ENCODE measurements around the gene TBC1D5.

The TBC1D5 gene

DNA sequence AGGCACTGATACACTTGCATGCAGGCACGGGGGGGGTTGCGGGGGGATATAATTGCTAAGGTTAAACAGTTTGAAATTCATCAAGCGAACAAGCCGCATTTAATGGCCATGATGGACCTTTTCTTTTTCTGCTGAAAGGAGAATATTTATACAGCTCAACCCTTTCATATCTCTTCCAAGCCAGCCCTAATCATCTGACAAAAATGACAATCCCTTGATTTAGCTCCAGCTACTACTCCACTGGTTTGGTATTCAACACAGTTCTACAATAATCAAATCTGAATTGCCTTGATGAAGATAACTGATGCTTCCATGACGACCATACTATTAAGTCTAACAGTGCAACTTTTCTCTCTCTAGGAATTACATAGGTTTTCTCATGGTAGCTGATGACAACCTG lies 482.7 kb downstream of the TBC1D5 start:
- no peak for DNase-seq

DNA sequence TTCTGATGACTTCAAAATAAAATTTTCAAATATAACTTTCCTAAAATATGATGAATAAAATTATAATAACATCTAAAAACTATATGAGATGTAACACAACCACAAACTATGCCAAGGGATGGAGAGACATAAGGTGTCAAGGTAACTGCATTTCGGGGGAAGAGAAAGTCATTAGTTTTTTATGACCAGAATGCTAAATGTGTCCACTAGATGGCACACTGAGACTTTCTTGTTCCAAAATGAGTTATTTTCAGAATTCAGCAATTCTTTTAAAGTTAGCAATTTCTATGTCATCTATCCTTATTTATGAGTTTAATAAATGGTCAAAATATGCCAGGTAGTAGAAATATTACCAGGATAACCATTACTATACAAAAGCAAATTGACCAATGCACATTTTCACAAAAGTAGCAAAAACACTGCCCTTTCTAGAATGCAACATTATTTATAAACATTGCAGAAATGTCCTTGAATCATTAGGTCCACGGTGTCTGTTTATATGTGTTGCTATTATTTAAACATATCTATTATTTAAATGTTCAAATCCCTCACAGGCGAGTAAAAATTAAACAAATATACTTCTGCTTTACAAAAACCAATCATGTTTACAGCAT lies 483.5 kb downstream of the TBC1D5 start:
- DNase-seq = peak; percentile 27

DNA sequence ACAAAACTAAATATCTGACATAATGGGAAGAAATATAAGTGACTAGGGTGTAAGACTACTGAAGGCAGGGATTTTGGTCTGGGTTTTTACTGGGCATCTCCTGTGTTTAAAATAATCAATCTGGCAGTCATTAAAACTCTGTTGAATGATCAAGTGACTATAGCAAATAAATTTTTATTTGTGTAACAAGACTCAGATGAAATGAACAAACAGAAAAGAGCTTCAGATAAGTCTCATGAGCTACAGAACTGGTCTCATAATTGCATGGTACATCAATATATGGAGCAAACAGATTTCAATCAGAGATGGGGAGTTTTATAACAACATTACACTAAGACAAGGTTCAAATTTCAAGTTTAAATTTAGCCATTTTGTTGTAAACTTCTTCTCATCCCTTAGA lies 485.2 kb downstream of the TBC1D5 start:
- no peak for DNase-seq

DNA sequence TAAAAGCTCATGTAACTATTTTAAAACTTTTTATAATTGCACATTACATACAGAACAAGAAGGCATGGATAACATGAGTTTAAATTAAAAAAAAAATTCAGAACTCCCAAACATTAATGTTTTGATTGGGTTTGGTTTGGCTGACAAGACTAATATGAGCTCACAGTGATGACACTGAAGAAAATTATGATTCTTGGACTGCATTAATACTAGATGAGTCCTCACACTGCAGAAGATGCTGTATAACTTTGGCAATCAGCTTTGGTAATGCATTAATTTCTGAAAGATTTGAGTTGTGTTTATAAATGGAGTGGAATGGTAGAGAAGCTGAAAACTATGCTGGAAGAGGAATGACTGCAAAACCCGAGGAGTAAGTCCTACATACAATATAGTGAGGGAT lies 498.8 kb downstream of the TBC1D5 start:
- no peak for DNase-seq

DNA sequence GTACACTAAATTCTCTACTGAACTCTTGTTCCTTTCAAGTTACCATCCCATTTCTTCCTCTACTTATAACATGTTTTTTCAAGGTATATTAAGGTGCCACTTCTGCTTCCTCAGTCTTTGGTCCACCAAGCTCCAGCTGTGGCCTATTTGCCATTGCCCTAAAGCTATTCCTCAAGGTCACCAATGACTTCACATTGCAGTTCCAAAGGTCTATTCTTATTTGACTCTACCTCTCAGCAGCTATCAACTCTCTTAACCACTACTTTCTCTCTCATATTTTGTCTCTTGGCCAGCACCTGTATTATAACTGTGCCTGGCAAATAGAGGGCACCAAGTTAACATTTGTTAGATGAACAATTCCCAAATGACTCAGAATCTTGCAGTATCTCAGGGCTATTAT lies 503.0 kb downstream of the TBC1D5 start:
- no peak for DNase-seq

DNA sequence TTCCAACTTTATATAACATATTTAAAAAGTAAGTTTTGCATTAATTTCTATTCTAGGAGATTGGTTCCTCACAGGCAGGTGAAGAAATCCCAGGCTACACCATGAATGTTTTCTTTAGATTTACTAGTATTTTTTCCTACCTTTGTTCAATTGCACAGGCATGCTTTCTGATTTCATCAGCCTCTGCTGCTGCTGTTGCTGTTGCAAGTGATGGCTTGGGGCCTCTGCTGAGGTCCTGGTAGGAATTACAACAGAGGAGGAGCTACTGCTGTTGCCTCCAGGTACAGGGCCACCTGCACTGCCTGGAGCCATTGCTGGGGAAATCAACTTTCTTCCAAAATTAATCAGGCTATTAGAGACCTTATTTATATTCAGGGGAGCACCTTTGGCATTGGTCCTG lies 504.4 kb downstream of the TBC1D5 start:
- no peak for DNase-seq

DNA sequence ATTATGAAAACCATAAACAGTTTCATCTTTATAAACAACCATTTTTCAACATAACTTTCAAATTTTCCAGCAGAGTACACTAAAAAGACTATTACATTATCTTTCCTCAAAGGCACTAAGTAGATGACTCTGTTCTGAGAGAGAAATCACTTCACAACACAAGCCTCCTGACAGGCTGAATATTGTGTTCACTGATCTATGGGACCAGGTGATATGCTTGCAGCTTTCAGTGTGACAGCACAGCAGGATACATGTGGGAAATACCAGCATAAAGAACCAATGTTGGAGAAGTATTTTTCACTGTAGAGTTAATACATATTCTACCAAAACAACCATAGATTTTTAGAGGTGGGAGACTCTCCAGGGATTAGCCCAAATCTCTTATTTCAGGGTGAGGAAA lies 507.1 kb downstream of the TBC1D5 start:
- DNase-seq = no peak

DNA sequence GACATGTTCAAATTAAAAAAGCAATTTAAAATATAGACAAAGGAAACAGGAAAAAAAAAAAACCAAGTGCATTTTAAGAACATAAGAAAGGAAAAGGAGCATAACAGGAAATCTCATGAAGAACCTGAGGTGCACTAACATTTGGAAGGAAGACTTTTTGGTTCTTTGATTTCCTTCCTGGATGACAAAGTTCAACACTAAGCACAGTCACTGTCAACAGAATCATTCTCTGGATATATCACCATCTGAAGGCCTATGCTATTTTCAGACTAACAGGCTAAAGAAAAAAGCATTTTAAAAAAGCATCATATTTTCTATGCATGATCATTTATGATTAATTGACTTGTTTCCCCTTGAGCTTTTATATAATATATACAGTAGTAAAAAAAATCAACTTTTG lies 508.0 kb downstream of the TBC1D5 start:
- no peak for DNase-seq

DNA sequence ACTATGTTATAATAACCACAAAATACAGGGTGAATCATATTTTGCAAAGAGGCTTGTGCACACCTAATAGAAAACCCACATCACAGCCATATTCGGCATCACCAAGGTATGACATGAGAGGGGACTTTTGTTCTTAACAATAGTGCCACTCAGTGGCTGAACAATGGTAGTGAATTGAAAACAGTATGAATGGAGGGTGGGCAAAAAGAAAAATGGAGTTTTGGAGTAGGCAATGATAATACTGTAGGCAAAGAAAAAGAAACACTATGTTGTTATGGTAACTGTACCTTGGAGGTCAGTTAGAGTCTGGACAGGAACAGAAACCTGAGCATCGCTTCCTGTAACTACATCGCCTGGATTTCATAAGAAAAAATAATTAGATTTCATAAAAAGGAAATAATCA lies 509.0 kb downstream of the TBC1D5 start:
- peak; percentile 51 for DNase-seq

DNA sequence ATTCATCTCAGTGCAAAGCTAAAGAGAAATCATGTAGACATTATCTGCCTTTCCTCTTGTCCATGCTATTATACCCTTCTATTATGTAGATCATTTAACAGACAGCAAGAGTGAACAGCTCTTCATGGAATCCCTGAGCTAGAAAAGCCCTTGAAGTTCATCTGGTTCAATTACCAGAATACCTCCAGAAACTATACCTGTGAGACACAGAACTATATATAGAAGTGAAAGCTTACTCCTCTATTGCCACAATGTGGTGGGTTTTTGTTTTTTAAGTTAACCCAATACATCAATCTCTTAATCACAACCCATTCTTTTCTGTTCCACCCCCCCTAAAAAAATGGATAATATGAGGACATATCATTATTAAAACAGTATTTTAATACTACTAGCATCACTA lies 510.0 kb downstream of the TBC1D5 start:
- DNase-seq = no peak

DNA sequence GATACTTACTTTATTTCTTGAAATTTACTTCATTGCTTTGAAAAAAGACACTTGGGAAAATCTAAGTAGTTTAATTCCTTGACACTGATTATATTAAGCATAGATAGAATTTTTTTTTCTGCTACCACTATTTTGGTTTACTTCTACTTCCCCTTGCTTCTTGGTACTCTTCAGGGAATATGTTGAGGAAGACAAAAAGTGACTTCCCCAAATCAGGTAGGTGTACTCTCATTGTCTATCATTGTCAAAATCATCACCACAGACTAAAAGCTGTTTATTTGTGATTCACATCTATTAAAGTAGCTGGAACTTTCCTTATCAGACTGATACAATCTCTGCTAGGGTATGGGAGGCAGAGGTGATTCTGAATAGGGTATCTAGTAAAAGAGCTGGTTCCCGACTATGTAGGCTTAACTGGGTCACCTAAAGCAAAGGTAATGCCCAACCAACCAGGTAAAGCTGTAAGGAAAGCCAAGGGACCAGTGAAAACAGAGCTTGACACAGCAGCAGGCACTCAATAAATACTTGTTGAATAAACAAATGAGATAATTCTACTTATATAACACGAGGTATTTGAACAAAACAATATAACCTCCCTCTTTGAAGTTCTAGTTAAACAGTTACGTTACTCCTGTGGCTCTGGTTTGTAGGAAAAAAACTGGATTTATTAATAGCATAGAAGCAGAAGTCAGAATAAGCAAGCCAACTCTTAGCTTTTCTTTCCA lies 510.7 kb downstream of the TBC1D5 start:
- no peak for DNase-seq

DNA sequence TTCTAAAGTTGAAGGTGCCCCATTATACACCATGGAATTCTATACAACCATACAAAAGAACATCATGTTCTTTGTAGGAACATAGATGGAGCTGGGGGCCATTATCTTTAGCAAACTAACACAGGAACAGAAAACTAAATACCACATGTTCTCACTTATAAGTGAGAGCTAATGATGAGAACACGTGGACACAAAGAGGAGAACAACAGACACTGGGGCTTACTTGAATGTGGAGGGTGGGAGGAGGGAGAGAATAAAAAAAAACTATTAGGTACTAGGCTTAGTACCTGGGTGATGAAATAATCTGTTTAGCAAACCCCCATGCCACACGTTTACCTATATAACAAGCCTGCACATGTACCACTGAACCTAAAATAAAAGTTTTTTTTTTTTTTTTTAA lies 515.0 kb downstream of the TBC1D5 start:
- no peak for DNase-seq

DNA sequence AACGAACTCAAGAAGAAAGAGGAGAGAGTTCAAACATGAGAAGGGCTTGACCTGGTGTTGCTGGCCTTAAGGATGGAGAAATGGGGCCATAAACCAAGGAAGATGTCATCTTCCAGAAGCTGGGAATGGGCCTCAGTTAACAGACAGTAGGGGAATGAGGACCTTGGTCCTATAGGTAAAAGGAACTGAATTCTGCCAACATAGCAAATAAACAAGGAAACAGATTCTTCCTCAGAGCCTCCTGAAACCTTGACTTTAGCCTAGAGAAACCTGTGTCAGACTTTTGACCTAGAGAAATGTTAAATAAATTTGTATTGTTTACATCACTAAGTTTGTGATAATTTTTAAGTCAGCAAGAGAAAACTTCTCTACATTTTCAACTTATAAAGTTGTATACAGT lies 520.9 kb downstream of the TBC1D5 start:
- DNase-seq = no peak

DNA sequence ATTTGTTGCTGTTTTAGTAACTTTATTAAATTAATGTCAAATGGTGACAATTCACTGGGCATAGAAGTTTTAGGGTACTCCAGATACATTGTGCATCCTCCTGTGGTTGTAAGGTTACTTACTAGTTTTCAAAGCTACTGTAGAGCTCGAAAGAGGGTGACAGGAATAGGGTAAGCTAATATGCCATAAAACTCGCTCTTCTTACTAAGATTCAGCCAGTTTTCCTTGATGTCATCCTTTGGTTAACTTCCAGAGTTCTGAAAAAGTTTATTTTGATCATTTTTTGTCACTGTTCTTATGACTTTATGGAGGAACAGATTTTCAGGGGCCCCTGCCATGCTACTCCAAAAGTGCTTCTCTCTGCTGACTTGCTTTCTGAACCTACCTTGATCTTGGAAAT lies 522.8 kb downstream of the TBC1D5 start:
- DNase-seq = no peak

DNA sequence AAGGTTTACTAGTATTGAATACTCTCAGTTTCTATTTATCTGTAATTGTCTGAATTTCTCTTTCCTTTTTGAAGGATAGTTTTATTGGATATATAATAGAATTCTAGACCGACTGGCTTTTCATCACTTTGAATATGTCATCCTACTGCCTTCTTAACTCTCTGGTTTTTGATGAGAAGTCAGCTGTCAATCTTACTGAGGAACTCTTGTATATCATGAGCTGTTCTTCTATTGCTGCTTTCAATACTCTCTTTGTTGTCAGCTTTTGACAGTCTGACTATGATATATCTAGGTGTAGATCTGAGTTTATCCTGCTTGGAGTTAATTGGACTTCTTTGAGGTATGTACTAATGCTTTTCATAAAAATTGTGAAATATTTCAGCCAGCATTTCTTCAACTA lies 523.8 kb downstream of the TBC1D5 start:
- DNase-seq = no peak

DNA sequence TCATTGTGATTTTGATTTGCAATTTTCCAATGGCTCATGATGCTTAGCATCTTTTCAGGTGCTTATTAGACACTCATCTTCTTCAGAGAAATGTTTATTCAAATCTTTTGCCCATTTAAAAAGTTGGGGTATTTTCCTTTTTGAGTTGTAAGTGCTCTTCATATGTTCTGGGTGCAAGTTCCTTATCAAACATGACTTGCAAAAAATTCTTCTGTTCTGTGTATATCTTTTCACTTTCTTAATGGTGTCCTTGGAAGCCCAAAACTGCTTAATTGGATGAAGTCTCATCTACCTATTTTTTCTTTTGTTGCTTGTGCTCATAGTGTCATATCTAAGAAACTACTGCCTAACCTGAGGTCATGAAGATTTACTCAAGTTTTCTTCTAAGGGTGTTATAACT lies 524.8 kb downstream of the TBC1D5 start:
- DNase-seq = no peak

DNA sequence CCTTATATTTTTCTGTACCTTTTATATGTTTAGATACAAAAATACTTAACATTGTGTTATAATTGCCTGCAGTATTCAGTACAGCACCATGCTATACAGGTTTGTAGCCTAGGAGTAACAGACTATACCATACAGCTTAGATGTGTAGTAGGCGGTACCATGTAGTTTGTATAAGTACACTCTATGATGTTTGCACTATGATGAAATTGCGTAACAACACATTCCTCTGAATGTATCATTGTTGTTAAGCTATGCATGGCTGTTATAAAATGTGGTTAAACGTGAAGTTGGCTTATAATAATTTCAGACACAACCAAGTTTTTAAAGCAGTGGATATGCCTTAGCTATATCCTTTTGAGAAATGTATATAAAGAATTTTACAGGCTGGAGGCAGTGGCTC lies 529.3 kb downstream of the TBC1D5 start:
- DNase-seq = no peak

DNA sequence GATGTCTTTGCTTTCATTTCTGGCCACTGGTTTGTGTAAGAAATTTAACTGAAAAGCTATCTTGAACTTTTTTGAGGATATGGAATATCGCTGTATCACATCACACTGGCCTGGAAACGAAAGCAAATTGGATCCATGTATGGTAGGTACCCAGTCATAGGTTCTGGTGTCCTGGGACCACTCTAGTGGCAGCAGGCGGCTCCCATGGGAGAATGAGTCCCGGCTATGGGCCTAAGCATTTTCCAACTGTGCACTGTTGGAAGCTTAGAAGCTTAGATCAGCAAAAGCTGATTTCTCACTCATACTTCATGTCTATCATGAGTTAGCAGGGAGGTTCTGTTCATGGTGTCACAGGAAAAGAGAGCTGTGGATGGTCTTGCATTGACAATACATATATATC lies 534.5 kb downstream of the TBC1D5 start:
- no peak for DNase-seq

DNA sequence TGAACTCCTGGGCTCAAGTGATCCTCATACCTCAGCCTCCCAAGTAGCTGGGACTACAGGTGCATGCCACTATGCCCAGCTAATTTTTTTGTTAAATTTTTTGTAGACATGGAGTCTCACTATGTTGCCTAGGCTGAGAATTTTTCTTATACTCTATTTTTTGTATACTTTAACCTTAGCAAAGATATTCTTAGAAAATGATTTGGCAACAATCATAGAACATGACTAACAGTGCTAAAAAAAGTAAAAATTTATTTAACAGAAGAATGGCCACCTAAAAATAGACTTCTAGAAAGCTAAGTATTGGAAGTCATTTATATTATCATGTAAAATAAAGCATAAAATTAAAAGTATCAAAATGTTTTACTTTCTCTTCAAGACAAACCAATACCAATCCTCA lies 535.4 kb downstream of the TBC1D5 start:
- DNase-seq = no peak

DNA sequence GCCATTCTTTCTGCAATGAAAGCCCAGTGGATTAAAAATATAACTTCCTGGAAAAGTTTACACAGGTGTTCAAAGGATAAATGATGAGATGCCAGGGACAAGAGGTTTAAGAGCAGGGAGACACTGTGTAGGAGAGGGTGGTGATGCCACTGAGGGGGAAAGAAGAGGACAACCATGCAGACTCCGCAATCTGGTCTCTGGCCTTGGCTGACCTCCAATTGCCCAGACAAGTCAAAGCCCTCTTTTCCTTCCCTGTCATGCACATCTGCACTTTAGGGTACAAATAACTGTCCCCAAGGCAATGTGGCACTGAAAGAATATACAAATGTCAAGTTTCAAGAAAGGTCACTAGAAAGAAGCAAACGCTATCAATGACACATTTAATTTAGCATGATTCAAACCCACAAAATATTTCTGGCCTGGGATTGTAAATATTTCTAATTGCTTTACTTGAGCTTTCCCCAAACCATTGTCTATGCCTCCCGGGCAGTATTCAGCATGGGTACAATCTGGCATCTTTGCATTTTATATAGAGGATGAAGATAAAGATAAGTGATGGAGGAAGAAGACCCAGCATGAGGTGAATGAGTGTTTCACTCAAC lies 538.3 kb downstream of the TBC1D5 start:
- DNase-seq = no peak

DNA sequence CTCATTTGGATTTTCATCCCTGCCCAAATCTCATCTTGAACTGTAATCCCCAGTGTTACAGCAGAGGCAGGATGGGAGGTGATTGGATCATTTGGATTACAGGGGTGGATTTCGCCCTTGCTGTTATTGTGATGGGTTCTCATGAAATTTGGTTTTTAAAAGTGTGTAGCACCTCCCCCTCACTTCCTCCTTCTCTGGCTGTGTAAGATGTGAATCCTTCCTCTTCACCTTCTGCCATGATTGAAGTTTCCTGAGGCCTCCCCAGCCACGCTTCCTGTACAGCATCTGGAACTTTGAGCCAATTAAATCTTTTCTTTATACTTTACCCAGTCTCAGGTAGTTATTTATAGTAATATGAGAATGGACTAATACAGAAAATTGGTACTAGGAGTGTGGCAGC lies 540.9 kb downstream of the TBC1D5 start:
- no peak for DNase-seq

DNA sequence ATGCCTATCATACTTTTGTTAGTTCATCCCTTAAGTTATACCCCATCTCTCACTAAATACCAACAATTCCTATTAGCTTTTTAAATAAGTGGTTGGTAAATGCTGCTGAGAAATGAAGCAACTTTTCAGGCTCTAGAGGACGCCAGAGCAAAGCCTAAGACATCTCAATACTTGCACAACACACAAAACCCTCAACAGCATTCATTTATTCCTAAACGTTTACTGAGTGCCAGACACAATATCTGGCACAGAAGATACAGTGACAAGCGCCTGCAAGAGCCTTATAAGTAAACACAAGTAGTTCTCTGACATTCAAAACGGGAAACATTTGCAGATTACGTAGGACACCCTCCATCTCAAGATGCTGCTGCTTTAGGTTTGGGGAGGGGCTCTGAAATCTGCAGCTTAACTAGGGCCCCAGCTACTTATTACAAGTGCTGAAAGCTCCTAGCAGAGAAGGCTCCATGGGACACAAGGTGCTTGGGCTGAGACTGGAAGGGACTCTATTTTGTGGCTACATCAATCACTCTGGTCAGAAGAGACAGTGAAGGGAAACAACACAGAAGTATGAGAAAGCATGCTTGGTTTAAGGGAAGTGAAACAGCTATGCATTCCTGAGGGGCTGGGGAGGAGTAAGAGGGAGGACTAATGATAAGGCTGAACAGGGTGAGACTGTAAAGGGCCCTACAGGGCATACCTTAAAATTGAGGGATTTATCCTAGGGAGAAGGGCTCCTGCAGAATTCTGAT lies 546.4 kb downstream of the TBC1D5 start:
- no peak for DNase-seq

DNA sequence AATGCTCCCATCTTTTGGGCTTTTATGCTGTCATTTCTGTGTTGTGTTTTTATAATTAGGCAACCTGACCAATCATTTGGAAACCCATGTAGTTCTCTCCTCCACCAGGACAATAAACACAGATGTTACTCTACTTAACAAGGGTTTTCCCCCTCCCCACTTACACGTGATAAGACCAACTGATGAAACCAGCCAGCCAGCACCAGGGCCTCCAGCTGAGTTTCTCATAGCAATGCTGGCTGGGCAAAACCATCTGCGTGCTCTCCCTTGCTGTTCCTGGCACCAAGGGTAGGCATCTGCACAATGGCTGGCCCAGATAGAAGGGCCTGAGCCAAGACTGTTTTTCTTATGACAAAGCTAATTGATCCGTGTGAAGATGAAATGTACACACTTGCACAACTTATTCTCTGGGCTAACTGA lies 547.2 kb downstream of the TBC1D5 start:
- DNase-seq = peak; percentile 10

DNA sequence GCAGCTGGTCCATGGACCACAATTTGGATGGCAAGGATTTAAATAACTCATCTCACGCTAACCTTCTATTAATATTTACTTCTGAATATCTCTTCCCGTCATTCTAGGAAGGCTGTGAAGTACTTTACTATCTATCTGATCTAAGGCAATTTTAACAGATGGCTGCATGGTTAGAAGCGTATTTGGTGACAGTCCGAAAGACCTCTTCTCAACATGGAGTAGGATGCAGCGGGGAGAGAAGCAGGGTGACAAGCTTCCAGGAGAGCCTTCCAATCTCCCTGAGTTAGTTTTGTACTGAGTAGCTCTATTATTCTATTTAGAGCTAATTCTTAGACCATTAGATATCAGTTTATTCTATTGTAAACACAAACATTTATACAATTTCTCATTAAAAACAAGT lies 548.3 kb downstream of the TBC1D5 start:
- DNase-seq = no peak
